HG02981 (cell line): Measurements from ENCODE around the gene FUBP3.
A peak's percentile ranks its signal among the peaks of the same experiment; 100 is the strongest.

Experiments used
- ATAC-seq: cut with Tn5 transposase; IDR thresholded peaks from one replicate; pipeline ENCODE4 v1.9.1; 2021; ENCODE audit warnings: mild to moderate bottlenecking, moderate library complexity; ENCODE audit not compliant: unreplicated experiment

Gene FUBP3

GRCh38 chr9:130578865-130579737 lies at the start of gene FUBP3:
TSS of gene FUBP3 (plus strand) at chr9:130579577. CDS start at chr9:130579681, 104 bp downstream.
- ATAC-seq, result peak; percentile 82

- no peak for ATAC-seq
Observed at GRCh38 chr9:130530938-130531337, 48.4 kb upstream of the FUBP3 start.

GRCh38 chr9:130531670-130532069 lies 47.7 kb upstream of the FUBP3 start:
- ATAC-seq, result no peak

- ATAC-seq, result no peak
Observed at GRCh38 chr9:130532426-130533080, 46.8 kb upstream of the FUBP3 start.

GRCh38 chr9:130535818-130536521 lies 43.4 kb upstream of the FUBP3 start:
- no peak for ATAC-seq

- no peak for ATAC-seq
Observed at GRCh38 chr9:130536701-130537107, 42.7 kb upstream of the FUBP3 start.

GRCh38 chr9:130537346-130538050 lies 41.9 kb upstream of the FUBP3 start:
- ATAC-seq, result no peak

- ATAC-seq, result no peak
Observed at GRCh38 chr9:130539420-130540223, 39.8 kb upstream of the FUBP3 start.

- no peak for ATAC-seq
Observed at GRCh38 chr9:130541533-130541932, 37.8 kb upstream of the FUBP3 start.

- no peak for ATAC-seq
Observed at GRCh38 chr9:130542038-130542437, 37.3 kb upstream of the FUBP3 start.

- ATAC-seq, result no peak
Observed at GRCh38 chr9:130542457-130543228, 36.7 kb upstream of the FUBP3 start.

- no peak for ATAC-seq
Observed at GRCh38 chr9:130543368-130543767, 36.0 kb upstream of the FUBP3 start.

- ATAC-seq, result no peak
Observed at GRCh38 chr9:130543859-130544258, 35.5 kb upstream of the FUBP3 start.

- ATAC-seq, result no peak
Observed at GRCh38 chr9:130544364-130544763, 35.0 kb upstream of the FUBP3 start.

GRCh38 chr9:130548103-130548502 lies 31.3 kb upstream of the FUBP3 start:
- no peak for ATAC-seq

GRCh38 chr9:130549093-130549735 lies 30.2 kb upstream of the FUBP3 start:
- ATAC-seq, result no peak

- no peak for ATAC-seq
Observed at GRCh38 chr9:130554606-130555005, 24.8 kb upstream of the FUBP3 start.

GRCh38 chr9:130555061-130555460 lies 24.3 kb upstream of the FUBP3 start:
- no peak for ATAC-seq

- ATAC-seq, result no peak
Observed at GRCh38 chr9:130555968-130556367, 23.4 kb upstream of the FUBP3 start.
